ENCODE data around the gene NEDD4L.

Gene NEDD4L

DNA sequence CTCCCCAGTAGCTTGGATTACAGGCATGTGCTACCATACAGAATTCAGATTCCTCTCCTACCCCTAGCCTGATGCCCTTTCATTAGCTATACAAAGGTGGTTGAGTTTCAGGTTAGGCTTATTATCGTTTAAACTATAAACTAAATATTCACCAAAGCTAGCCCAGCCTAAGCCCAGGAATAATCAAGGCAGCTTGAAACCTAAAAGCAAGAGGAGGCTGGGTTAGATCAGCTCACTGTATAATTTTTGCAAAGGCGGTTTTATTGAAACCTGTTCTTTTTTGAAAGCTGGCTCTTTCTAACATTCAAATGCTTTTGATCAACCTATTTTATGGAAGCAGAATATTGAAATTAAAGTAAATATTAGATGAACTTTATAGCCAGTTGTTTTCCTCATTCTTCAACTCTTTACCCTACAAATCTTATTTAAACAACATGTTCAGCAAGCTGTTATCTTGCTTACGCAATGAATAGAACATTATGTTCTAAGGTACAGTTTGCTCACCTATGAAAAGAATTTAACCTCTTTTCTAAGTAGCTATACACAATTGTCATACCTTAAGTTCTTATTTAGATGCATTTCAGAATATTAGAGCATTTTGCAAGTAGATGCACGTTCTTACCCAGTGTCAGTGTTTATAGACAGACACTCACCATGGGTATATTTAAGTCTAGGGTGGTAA is 241.6 kb downstream of the NEDD4L start:
- H3K14ac ChIP-seq (ENCODE audit: low read length): no peak overlapping the region
- H3K9ac ChIP-seq (ENCODE audit: low read length): no peak overlapping the region
- H2AK5ac ChIP-seq (ENCODE audit: low read length): no peak overlapping the region
- H3K27ac ChIP-seq (ENCODE audit: low read depth, low read length): no peak overlapping the region
- no peak overlapping the region for H2BK120ac ChIP-seq (ENCODE audit: insufficient read depth, low read length, poor library complexity)
- H3K18ac ChIP-seq (ENCODE audit: low read length): no peak overlapping the region
- no peak overlapping the region for H4K12ac ChIP-seq (ENCODE audit: low read depth, low read length)
- no peak overlapping the region for H2BK5ac ChIP-seq (ENCODE audit: low read depth, low read length, poor library complexity)
- no peak overlapping the region for H4K8ac ChIP-seq (ENCODE audit: low read depth, low read length)
- no peak overlapping the region for H3K4me2 ChIP-seq (ENCODE audit: low read length)
- H3K79me1 ChIP-seq (ENCODE audit: low read length): no peaks in the 10 kb centered on the region
- no CpG with 5 or more reads among the region's 4 CpGs for WGBS (ENCODE audit: extremely low coverage, insufficient coverage, insufficient read length)
- H3K23ac ChIP-seq (ENCODE audit: low read length): no peak overlapping the region
- H2BK12ac ChIP-seq (ENCODE audit: low read length): no peak overlapping the region
- H3K79me2 ChIP-seq (ENCODE audit: control insufficient read depth, insufficient read depth, low read length, poor library complexity): no peaks in the 10 kb centered on the region
- peaks cover 0 to 2% of the 10 kb centered on the region in 2 experiments for H3K4me1 ChIP-seq (ENCODE audit: control insufficient read depth in 1 of 2, insufficient read depth in 2 of 2, low read length in 2 of 2)
- no peaks in the 10 kb centered on the region for H3K9me3 ChIP-seq (ENCODE audit: insufficient read depth, low read depth, low read length)
- DNase-seq: peak in 1 of 2 donors; percentile 27
- H3K27me3 ChIP-seq (ENCODE audit: insufficient read depth, low read length): no peaks in the 10 kb centered on the region
- no peak overlapping the region for H3K4me3 ChIP-seq (ENCODE audit: low read depth, low read length)
- H3K4ac ChIP-seq (ENCODE audit: low read depth, low read length): no peak overlapping the region
- peaks cover 0 to 1% of the 10 kb centered on the region in 2 experiments for H3K36me3 ChIP-seq (ENCODE audit: control insufficient read depth in 1 of 2, insufficient read depth in 2 of 2, low read length in 2 of 2)
- no peak overlapping the region for H2AFZ ChIP-seq (ENCODE audit: insufficient read depth, low read length, poor library complexity)
- no peak overlapping the region for H4K91ac ChIP-seq (ENCODE audit: low read depth, low read length)

DNA sequence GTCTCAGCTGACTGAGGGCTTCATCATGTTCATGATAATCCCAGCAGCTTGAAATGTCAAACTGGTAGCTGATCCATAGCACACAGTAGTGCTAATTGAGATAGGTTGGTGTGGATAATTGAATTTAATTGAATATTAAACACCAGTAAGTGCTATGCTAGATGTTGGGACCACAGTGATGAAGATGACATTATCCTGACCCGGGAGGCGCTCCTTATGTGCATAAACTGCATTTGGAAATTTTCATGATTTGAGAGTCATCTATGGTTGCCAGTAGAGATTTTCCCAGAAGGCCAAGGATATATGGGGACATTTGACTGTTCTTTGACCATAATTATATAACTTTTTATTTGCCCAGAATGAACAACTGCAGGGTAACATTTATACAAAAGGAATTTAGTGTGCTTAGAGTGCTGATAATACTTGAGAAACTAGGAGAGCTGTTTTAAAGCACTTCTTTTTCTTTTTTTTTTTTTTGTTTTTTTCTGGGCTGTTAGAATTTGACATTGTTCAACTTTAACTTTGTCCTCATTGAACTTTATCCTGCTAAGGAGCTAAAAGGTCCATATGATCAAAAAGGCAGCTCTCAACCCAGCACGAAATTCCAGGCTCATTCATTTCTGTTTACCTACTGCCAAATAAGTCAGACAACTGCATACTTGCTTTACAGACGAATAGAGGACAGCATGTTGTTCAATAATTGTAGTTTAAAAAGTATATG is 242.8 kb downstream of the NEDD4L start:
- H3K4me3 ChIP-seq (ENCODE audit: low read depth, low read length): no peak overlapping the region
- H2AK5ac ChIP-seq (ENCODE audit: low read length): no peak overlapping the region
- no peak overlapping the region for H3K4me2 ChIP-seq (ENCODE audit: low read length)
- H3K27ac ChIP-seq (ENCODE audit: low read depth, low read length): no peak overlapping the region
- H4K12ac ChIP-seq (ENCODE audit: low read depth, low read length): no peak overlapping the region
- H3K36me3 ChIP-seq (ENCODE audit: control insufficient read depth in 1 of 2, insufficient read depth in 2 of 2, low read length in 2 of 2): peaks cover 0 to 1% of the 10 kb centered on the region in 2 experiments
- H3K23ac ChIP-seq (ENCODE audit: low read length): no peak overlapping the region
- H3K79me2 ChIP-seq (ENCODE audit: control insufficient read depth, insufficient read depth, low read length, poor library complexity): no peaks in the 10 kb centered on the region
- no peak overlapping the region for H3K18ac ChIP-seq (ENCODE audit: low read length)
- WGBS (ENCODE audit: extremely low coverage, insufficient coverage, insufficient read length): no CpG with 5 or more reads among the region's 4 CpGs
- H2BK5ac ChIP-seq (ENCODE audit: low read depth, low read length, poor library complexity): no peak overlapping the region
- no peak for DNase-seq
- no peaks in the 10 kb centered on the region for H3K27me3 ChIP-seq (ENCODE audit: insufficient read depth, low read length)
- H3K79me1 ChIP-seq (ENCODE audit: low read length): no peaks in the 10 kb centered on the region
- H3K9me3 ChIP-seq (ENCODE audit: insufficient read depth, low read depth, low read length): no peaks in the 10 kb centered on the region
- H3K4ac ChIP-seq (ENCODE audit: low read depth, low read length): no peak overlapping the region
- no peak overlapping the region for H3K9ac ChIP-seq (ENCODE audit: low read length)
- H3K4me1 ChIP-seq (ENCODE audit: control insufficient read depth in 1 of 2, insufficient read depth in 2 of 2, low read length in 2 of 2): peaks cover 2 to 3% of the 10 kb centered on the region in 2 experiments
- no peak overlapping the region for H4K91ac ChIP-seq (ENCODE audit: low read depth, low read length)
- no peak overlapping the region for H3K14ac ChIP-seq (ENCODE audit: low read length)
- no peak overlapping the region for H4K8ac ChIP-seq (ENCODE audit: low read depth, low read length)
- H2BK12ac ChIP-seq (ENCODE audit: low read length): no peak overlapping the region
- no peak overlapping the region for H2AFZ ChIP-seq (ENCODE audit: insufficient read depth, low read length, poor library complexity)
- no peak overlapping the region for H2BK120ac ChIP-seq (ENCODE audit: insufficient read depth, low read length, poor library complexity)

DNA sequence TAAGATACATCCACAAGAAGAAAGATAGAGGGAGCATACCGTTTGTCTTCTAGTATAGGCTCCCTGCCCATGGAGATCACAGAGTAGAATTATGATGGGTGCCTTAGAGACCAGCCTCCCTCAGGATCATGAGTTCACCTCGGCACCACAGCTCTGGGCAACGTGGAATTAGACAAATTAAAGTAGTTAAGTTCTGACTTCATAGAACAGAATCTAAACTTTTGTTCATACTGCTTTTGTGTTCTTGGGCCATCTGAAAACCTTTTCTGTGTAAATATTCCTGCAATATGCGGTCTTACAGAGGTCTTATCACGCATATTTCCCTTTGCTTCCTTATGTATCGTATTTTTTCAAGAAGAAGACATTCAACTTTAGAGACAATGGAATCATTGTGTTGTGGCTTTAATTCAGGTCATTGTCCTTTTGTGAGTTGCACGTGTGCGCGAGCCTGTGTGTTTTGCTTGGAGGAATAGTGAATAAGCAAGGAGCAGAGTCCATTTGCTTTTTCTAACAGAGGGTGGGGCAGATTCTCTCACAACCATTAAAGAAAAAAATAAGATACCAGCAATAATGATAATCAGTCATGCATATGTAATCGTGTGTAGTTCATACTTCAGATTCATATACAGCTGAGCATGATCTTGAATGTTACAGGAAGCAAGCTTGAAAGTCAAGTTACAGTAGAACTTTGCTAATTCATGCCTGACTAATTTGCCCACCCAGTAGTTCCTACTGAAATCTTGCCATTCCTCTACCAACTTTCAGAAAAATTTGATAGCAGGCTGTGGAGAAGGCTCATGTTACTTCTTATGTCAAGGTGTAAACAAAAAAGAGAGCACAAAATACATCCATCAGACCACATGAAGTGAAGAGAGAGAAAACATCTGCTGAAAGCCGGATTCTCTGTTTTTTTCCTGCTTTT is 243.6 kb downstream of the NEDD4L start:
- H3K9ac ChIP-seq (ENCODE audit: low read length): no peak overlapping the region
- H3K4me3 ChIP-seq (ENCODE audit: low read depth, low read length): no peak overlapping the region
- no peak overlapping the region for H3K14ac ChIP-seq (ENCODE audit: low read length)
- no peak for DNase-seq
- no peaks in the 10 kb centered on the region for H3K79me2 ChIP-seq (ENCODE audit: control insufficient read depth, insufficient read depth, low read length, poor library complexity)
- no peak overlapping the region for H2AFZ ChIP-seq (ENCODE audit: insufficient read depth, low read length, poor library complexity)
- no peak overlapping the region for H2BK12ac ChIP-seq (ENCODE audit: low read length)
- H3K23ac ChIP-seq (ENCODE audit: low read length): no peak overlapping the region
- no peak overlapping the region for H2AK5ac ChIP-seq (ENCODE audit: low read length)
- H4K91ac ChIP-seq (ENCODE audit: low read depth, low read length): no peak overlapping the region
- no peak overlapping the region for H2BK120ac ChIP-seq (ENCODE audit: insufficient read depth, low read length, poor library complexity)
- peaks cover 2 to 3% of the 10 kb centered on the region in 2 experiments for H3K4me1 ChIP-seq (ENCODE audit: control insufficient read depth in 1 of 2, insufficient read depth in 2 of 2, low read length in 2 of 2)
- no peak overlapping the region for H3K4me2 ChIP-seq (ENCODE audit: low read length)
- H3K9me3 ChIP-seq (ENCODE audit: insufficient read depth, low read depth, low read length): no peaks in the 10 kb centered on the region
- H3K18ac ChIP-seq (ENCODE audit: low read length): no peak overlapping the region
- WGBS (ENCODE audit: extremely low coverage, insufficient coverage, insufficient read length): no CpG with 5 or more reads among the region's 11 CpGs
- peaks cover 1 to 2% of the 10 kb centered on the region in 2 experiments for H3K36me3 ChIP-seq (ENCODE audit: control insufficient read depth in 1 of 2, insufficient read depth in 2 of 2, low read length in 2 of 2)
- no peak overlapping the region for H4K12ac ChIP-seq (ENCODE audit: low read depth, low read length)
- no peak overlapping the region for H3K27ac ChIP-seq (ENCODE audit: low read depth, low read length)
- H2BK5ac ChIP-seq (ENCODE audit: low read depth, low read length, poor library complexity): no peak overlapping the region
- no peak overlapping the region for H3K4ac ChIP-seq (ENCODE audit: low read depth, low read length)
- H4K8ac ChIP-seq (ENCODE audit: low read depth, low read length): no peak overlapping the region
- no peaks in the 10 kb centered on the region for H3K79me1 ChIP-seq (ENCODE audit: low read length)
- H3K27me3 ChIP-seq (ENCODE audit: insufficient read depth, low read length): no peaks in the 10 kb centered on the region

All from trophoblast cell (in vitro differentiated cells and primary cell).